CD4-positive, alpha-beta T cell treated with Interferon alpha-2 for 1 hour (primary cell): Measurements from ENCODE around the gene PAX7.

Source experiments
- DNase-seq, 2 donors: peaks; one replicate each; pipeline ENCODE4 v3.0.0-alpha.2; 2020 to 2022

Gene PAX7

DNA sequence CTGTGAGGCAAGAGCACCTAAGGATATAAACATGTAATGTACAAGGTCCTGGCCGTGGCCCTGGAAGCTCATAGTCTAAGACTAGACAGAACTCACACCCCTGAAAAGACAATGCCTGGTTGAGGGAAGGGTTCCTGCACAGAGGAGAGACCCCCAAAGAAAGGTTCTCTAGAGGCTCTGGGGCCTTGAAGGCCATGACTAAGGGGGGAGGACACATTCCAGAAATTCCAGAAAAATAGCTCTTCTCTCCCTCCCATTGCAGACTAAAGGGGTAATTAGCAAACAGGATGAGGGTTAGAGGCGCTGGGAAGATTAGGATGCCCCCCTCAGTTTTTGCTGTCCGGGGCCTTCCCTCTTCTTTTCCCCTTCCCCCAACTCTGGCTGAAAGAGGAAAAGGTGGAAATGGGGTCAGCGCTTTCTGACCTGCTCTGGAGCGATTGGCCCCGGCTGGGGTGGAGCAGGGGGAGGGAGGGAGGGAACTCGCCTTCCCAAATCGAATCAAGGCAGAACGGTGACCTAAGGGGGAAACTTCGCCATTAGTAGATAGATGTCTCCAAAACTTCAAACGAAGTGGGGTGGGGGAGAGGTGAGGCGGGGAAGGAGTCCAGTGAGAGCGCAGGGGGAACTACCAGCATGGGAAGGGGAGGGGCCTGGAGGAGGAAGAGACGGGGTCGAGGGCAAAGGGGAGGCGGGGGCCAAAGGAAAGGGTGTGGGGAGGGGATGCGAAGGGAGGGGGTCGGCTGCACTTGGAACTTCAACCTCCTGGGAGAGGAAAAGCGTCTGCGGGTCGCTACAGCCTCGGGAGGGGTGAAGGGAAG lies 11.8 kb downstream of the PAX7 start:
- DNase-seq = no peak

DNA sequence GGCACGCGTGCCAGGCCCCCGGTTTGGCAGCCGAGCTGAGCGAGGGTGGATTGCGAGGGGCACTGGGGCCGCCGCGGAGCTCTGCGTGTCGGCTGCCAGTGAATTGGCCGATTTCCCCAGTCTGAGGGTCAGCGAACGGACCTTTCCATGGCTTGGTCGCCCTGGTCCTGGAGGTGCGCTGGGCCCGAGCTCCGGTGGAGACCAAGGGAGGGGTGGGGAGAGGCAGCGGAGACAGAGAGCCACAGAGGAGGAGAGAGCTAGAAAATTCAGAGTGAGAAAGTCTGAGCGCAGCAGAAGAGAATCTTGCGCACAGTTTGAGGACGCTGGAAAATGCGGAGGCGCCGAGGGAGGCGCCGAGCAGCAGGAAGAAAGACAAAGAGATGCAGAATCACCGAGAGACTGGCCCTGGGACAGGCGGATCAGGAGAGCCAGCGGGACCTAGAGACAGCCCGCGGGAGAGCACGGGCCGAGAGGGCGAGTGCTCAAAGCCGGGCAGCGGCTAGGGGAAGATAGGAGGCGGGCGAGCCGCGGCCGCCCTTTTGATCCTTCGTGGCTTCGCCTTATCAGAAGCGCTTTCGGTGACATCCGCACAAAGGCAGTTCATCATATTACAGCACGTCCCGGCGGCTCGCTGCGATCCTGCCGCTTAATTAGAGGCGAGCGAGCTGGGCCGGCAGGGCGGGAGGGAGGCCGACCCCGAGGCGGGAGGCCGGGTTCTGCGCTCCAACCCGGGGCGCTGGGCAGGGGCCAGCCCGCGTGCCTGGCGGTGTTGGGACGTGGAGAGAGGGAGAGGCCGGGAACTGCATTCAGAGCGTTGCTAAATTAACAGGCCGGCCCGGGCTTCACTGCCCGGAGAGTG lies 12.7 kb downstream of the PAX7 start:
- DNase-seq = no peak

DNA sequence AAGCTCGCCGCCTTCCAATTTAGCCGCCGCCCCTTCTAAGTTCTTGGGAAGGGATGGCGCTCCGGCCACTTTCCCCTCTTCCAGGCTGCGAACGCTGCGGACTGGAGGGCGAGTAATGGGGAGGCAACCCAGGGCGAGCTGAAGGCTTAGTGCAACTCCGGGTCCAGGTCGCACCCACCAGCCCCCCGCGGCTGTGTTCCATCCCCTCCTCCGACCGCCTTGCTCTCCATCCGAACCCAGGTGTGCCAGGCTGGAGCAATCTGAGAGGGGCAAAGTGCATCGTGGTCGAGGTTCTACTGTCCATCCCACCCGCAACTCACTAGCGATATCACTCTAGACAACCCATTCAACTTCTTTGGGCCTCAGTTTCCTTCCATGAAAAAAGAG lies 13.4 kb downstream of the PAX7 start:
- no peak for DNase-seq

DNA sequence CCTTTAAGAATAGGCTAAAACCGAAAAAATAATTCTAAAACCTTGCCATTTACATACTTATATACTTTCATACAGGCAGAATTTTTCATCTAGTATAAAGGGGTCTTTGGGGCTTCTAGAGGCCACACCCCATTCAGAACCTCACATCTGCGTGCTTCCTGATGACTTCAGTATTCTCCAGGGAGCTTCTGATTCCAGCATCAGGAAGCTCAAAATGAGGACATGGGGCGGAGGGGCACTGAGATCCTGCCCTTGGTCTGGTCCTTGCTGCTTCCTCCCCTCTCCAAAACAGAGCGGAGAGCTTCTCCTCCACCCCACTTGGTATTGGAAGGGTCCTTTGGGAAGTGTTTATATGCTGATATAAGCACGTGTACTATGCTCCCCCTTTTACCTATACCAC lies 13.8 kb downstream of the PAX7 start:
- no peak for DNase-seq

DNA sequence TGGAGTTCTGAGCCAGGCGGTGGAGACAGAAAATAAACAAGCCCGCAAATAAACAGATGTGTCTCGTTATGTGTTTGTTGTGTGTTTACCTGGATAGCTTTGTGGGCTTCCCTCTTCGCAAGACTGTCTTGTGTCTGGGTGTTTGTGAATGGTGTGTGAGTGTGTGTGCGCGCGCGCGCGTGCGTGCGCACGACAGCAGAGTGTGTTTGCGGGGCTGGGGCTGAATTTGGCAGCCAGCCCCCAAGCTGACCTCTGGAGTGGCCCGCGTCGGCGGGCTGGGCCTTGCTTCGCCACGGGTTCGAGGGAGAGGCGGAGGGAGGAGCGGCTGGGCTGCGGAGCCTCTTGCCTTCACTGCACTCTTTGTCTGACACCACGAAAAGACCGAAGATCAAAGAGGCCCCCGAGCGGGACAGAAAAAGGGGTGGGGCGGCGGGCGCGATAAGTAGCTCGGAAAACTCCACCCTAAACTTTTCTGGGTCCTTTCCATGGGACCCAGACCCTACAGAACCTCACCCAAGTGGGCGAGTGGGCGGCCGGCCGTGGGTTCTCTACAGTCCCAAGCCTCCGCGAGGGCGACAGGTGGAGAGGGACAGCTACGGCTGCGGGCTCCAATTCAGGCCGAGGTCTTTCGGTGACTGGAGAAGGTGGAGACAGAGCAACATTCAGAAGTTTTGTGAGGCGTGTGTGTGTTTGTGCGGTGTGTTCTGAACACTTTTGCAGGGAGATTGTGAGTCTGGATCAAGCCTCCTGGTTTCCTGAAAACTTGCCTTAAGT lies 14.5 kb downstream of the PAX7 start:
- no peak for DNase-seq

DNA sequence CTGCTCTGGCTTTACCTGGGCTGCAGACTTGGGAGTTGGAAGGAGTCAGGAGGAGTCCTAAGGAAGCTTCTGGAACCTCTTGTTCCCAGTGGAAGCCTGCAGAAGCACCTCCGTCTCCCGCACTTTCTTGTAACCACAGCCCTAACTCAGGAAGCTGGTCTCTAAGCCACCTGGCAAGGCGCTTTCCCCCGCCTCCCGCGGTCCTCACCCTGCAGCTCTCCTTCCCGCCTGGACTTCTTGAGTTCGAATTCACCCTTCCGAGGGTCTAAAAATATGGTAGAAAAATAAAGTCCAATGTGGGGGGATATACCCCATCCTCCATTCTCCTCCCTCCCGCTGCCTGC lies 15.1 kb downstream of the PAX7 start:
- no peak for DNase-seq

DNA sequence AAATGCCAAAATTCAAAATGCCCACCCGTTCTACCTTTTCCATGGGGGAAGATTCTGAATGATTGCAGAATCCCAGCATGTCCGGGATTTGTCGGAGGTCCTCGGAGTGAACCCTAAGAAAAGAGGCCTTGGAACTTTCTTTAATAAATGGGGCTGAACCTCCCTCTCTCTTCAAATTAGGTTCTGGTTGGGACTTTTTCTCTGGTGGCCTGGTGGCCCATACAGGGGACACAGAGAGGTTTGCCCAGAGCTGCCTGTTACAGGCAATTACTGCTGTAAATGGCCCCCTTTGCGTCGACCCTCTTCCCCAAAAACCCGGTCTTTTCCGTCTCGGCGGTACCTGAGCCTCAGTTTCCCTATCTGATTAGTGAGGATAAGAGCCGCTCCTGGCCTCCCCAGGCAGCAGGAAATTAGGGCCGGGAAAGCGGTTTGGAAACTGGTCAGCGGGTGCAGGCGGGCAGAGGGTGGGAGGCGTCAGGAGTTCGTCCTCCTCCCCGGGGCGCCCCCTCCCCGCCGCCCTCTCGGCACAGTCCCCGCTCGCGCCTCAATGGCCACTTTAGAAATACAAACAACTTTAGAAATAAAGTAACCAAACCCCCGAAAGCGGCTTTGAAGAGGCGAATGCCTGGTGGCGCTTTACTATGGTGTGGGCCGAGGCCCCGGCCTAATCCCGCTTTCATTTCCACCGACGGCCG lies 15.6 kb downstream of the PAX7 start:
- DNase-seq = no peak

DNA sequence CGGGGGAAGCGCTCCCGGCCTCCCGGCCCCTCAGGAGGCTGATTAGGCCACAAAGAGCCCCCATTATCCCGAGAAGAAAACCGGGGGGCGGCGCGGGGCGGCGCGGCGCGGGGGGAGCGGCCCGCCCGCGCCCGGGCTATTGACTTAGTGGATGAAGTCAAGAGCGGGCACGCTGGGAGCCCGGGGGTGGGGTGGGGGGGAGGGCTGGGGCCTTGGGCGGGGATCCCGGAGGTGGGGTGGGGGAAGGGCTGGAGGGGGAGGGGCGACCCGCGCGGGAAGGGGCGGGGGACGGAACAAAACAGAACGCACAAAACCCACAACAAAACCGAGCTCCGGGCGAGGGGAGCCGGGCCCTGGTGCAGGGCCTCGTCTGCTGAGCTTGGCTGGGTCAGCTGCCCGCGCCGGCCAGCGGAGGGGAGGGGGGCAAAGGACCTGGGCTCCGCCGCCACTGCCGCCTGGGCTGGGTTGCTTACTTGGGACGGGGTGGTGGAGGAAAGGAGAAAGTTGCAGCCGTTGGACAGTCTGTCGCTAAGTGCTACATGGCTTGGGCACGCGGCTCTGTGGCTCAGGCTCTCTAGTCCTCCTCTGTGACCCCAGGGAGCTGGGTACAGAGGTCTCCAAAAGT lies 16.3 kb downstream of the PAX7 start:
- DNase-seq = no peak

DNA sequence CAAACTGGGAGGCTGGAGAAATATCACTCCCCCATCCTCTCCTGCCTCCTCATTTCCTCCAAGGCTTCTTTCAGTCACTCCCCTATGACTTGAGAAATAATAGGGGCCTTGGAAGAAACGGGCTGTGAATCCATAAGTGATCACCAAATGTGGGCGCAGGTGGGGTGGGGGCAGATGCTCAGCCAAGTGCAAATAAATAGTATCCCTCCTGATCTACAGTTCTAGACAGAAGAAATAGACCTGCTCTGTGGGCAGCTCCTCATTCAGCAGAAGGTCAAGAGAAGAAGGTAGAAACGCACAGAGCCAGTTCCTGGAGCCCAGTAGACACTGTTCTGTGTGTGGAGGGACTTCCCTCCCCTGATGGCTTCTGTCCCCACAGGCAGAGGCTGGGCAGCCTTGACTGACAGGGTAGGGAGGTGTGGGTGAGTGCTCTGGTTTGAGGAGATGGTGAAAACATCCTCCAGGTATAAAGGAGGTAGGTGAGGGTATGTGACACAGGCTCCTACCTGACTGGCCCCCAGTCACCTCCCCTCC lies 17.1 kb downstream of the PAX7 start:
- no peak for DNase-seq

DNA sequence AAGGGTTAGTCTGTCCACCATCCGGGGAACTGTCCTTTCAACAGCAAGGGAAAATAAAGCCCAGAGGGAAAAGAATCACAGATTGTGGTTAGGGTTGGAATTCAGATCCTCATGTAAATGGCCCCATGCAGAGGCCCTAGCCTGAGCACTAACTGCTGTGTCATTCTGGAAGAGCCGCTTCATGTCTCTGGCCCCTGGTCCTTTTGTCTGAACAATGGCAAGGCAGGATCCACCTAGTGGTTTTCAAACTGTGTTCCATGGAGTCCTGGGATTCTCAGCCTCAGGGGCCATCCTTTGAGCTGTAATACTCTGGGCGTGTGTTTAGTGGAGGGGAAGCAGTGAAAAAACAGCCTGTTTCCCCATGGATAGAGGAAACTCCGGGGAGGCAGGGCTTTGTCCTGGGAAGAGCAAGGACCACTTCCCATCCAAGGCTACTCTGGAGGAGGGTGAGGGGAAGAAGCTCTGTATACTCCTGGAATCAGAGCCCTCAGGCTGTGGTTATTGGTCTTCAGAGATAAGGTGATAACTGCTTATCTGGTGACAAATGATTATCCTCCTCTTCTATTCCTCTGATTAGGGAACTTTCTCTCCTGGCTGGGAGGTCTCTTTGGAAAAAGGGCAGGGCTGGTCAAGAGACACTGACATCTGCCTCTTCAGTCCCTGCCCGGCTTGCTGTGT lies 19.2 kb downstream of the PAX7 start:
- no peak for DNase-seq

DNA sequence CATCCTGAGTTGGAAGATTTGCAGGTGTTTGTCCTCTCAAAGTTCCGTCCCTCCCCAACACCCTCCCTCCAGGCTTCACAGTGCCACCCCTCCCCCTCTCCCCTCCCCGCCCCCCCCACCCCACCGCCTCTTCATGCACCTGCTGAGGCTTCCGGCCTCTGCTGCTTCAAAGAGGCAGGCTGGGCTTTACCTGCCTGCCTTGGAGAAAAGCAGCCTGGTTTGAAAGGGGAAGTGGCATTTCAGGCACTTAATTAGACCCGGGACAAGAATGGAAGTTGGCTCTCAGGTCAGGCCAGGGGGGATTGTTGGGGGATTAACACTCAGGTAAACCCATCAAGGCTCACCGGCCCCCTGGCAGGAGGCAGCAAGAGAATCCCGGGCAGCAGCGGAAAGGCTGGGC lies 21.1 kb downstream of the PAX7 start:
- peak; percentile 12 to 13 for DNase-seq

DNA sequence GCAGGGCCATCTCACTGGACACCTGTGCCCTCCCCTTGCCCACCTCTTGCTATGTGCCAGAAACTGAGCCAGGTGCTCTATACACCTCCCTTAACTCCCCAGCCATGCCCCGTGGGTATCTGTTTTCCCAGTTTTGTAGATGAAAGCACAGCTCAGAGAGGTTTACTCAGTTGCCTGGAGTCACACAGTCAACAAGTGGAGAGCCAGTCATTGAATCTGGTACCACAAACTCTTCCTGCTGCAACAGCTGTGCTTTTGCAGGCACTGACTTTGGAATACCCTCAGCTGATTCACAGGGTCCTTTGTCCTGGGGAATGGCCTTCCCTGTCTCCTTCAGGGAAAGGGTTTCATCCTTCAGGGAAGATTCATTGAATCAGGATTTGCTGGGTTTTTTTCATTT lies 22.1 kb downstream of the PAX7 start:
- no peak for DNase-seq

DNA sequence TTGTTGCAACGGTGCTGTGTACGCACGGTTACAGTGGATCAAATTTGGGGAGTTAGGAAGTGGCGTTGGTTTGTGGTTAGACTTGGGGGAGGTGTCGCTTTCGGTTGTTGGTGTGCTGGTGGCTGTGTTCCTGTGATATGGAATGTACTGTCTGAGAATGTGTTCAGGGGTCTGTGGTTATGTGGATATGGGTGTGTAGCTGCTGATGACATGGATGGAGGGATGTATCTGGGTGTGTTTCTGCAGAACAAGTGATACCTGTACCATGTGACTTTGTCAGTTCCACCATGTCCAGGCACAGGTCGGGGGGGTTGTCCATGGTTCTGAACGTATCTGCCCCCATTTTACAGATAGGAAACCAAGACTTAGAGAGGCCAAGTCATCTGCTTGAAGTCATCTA lies 22.7 kb downstream of the PAX7 start:
- DNase-seq = no peak

DNA sequence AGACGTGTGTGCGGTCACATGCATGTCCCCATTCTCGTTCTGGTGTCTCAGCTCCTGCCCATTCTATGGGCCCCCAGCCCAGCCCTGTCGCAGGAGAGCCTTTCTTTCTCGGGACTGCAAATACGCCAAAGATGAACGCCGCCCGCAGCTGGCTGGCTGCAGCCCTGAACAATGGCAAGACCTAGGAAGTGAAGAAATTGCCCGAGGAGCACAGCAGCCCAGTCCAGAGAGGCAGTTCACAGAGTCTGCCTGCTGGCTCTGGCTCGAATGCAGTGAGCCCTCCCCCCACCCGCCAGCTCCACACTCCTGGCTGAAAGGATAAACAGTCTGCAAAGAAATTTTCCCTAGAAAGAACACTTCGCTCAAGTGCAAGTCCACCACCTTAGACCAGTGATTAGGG lies 23.3 kb downstream of the PAX7 start:
- no peak for DNase-seq

DNA sequence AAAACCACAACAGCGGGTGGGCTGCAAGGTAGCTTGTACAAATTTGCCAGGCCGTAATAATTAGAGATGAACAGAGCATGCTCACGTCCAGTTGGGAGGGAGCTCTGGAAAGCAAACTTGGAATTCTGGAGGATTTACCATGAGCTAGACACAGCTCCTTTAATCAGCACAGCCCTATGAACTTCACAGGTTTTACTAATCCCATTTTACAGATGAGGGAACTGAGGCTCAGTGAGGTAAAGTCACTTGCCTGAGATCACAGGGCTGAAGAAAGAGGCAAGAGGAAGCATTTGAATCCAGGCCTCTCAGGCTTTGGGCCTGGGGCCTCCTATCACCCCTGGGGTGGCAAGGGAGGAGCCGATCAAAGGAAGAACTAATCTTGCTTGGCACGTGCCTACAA lies 24.0 kb downstream of the PAX7 start:
- no peak for DNase-seq

DNA sequence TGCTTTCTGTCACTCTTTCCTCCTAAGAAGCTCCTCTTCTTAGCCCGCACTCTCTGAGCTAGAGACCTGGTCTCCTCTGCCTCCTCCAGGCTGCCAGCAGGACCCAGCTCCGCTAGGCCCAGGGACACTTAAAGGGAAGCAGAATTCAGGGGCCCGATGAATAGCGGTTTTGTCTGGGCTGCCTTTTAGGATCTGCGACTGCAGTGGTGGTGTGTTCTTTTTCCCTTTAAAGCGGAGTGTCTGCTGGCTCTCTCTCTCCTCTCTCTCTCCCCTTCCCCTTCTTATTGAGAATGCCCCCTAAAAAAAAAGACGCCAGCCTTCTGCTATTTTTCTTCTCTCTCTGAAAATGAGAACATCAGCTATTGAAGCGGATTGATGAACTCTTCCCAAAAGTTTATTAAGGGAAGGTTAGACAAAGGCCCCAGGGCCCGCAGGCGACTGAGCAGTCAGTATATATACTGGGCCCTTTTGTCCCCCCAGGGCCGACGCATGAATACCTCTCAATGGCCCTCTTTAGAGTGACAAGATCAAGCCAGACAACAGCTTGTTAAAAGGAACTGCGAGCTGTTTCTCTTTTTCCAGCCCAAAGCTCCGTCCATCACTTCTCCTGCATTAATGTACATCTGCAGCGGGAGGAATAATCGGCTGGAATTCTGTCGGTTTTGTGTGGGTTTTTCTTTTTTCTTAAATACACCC lies 27.0 kb downstream of the PAX7 start:
- no peak for DNase-seq

DNA sequence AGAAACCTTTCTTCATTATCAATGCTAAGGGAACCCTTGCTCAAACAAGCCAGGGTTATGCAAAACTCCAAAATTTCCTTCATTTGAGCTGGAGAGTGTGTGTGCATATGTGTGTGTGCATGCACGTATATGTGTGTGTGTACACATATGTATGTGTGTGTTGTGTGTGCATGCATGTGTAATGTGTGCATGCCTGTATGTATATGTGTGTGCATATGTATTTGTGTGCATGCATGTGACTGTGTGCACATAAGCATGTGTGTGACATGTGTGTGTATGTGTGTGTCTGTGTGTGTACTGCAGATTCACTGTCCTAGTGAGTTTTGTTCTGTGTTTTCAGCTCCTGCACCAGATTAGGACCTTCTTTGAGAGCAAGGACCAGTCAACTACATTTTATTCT lies 28.2 kb downstream of the PAX7 start:
- DNase-seq = no peak

DNA sequence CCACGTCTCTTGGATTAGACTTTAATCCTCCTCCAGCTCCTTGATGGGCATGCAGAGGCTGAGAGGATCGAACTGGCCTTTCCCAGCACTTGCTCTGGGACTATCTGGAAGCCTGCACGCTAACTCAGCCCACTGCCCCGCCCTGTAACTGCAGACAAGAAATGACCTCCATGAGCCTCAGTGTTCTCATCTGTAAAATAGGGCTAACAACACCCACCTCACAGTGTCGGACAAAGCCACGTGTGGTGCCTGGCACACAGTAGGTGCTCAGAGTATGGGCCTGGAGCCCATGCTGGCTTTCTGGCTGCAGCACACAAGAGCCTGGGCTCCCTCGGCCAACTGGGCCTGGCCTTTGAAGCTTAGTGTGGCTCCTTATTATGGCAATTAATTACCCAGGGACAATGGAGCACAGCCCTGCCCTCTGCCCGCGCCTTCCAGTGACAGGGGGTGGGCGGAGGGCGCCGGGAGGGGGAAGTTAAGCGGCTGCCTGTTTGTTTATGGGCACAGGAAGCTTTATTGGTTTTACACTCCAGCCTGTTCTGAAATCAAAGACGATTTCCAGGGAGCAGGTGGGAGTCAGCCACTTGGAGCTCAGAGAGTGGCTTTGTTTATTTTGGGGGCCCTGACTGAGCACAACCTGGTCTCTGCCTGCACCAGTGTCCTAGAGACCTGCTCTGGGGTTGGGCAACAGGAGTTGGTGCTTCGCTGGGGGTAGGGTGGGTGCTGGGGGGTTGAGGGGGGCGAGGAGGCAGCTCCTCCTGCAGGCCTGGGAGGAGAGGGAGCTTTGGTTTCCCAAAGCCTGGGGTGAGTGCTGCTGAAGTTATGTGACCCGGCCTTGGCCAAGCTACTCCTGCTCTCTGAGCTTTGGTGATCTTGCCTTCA lies 31.0 kb downstream of the PAX7 start:
- DNase-seq = no peak

DNA sequence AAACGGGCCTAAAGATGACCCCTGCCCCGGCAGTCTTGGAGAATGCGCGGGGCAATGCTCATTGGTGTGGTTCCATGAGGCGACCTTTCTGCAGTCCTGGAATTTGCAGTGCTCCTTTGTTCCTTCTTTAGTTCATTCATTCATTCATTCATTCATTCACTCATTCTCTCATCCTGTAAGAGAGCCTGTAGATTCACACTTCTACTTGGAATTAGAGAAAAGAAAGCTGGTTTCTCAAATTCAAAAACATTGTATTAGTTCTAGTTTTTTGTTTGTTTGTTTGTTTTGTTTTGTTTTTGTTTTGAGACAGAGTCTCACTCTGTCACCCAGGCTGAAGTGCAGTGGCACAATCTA lies 31.6 kb downstream of the PAX7 start:
- no peak for DNase-seq

DNA sequence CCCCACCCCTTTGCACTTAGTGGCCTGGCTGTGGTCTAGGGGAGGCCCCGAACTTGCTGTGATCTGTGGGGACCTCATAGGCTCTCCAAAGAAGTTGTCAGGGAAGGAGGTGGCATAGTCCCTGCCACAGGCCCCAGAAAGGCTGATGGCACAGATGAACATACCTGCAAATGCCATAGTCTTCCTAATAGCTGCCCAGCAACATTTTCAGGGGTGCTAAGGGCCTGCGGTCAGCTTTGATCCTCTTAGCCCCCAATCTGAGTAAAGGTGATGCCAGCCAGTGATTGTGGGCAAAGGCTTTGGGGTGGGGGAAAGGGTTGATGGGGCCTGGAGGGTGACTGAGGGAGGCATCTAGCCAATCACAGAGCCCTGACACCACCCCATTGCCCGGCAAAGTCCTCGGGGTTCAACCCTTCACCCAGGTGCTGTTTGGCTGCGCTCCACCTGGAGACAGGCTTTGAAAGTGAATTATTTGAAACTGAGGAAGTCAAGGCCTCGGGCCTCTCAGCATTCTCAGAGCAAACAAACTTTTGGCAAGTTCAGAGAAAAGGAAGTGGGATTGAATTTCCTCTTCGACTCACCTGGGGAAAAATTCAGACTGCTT lies 35.8 kb downstream of the PAX7 start:
- no peak for DNase-seq
